NCI-H146 treated with DMSO at 0.1 percent for 48 hours (cell line): ENCODE results near the gene GGCX.
"Not testable (repeated sequence)": the region's sequence is repeated elsewhere in the genome, so short reads cannot be mapped to it uniquely, and the experiment has no call there.

Experiments
- DNase-seq: peaks from one replicate; lab custom pipeline; 2025; ENCODE audit not compliant: unreplicated experiment; lab: John Stamatoyannopoulos, UW

GGCX gene

DNA sequence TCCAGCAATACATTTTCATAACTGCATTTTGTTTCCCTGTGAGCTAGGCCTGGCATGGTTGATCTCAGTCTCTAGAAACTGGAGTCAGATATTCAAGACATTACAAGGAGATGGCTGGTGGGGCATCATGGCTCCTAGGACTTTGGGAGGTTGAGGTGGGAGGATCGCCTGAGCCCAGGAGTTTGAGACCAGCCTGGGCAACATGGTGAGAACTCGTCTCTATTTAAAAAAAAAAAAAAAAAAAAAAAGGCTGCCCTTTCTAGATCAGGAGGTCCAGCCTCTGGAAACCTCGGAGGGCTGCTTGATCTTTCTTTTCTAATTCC lies 15.7 kb upstream of the GGCX start:
- no peak for DNase-seq

DNA sequence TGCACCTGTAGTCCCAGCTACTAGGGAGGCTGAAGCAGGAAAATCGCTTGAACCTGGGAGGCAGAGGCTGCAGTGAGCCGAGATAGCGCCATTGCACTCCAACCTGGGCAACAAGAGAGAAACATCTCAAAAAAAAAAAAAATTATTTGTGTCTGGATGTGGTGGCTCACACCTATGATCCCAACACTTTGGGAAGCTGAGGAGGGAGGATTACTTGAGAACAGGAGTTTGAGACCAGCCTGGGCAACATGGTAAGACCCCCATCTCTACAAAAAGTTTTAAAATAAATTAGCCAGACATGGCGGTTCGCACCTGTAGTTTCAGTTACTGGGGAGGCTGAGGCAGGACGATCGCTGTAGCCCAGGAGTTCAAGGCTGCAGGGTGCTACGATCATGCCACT lies 14.4 kb upstream of the GGCX start:
- no peak for DNase-seq

DNA sequence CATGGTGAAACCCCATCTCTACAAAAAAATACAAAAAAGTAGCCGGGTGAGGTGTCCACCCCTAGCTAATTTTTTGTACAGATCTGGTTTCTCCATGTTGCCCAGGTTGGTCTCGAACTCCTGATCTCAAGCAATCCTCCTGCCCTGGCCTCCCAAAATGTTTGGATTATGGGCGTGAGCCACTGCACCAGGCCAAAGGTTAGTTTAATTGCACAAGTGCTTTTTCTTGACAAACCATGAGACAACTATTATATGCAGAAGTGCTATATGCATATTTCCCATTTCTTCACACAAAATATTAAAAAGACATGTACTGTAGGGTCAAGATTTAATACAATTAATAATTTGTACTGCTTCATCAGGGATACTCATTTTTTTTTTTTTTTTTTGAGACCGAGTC lies 5.0 kb upstream of the GGCX start:
- no peak for DNase-seq

GRCh38 chr2:85564144-85564563 lies 2.9 kb upstream of the GGCX start:
- DNase-seq, result no peak

DNA sequence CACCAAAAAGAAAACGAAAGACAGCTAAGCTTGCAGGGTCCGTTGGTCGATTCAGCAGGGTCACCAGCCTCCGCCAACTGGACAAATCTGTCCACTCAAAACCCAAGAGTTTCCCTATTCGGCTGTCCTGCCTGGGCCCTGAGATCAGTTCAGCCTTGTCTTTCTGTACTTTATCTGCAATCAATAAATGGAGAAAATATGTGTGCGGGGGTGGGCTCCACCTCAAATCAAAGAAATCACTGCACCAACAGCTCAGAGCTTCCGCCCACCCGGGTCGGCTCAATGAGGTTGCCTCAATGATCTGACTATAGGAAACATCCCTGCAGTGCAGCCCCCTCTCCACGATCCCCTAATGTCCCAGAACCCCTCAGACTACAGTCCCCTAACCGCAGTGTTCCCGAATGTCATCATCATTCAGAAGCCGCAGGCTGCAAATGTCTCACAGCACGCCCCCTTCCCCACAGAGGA lies 447 bp downstream of the GGCX start:
- DNase-seq, result no peak

- not testable (repeated sequence) for DNase-seq
These were observed 928 bp downstream of the GGCX start for GRCh38 chr2:85560403-85560726.

- DNase-seq, result no peak
These were observed 3.1 kb downstream of the GGCX start for GRCh38 chr2:85558160-85558559.

DNA sequence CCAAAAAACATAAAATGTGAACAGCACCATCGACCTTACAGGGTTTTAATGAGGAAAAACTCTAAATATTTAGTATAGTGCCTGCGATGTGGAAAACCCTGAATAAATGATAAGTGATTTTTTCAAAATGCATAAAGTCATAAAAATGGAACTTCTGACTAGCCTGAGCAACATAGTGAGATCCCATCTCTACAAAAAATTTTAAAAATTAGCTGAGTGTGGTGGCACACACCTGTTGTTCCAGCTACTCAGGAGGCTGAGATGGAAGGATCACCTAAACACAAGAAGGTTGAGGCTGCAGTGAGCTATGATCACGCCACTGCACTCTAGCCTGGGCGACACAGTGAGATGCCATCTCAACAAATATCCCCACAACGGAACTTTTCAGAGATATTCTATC lies 4.2 kb downstream of the GGCX start:
- DNase-seq, result no peak

- no peak for DNase-seq
These were observed 6.2 kb downstream of the GGCX start for GRCh38 chr2:85554980-85555612.

DNA sequence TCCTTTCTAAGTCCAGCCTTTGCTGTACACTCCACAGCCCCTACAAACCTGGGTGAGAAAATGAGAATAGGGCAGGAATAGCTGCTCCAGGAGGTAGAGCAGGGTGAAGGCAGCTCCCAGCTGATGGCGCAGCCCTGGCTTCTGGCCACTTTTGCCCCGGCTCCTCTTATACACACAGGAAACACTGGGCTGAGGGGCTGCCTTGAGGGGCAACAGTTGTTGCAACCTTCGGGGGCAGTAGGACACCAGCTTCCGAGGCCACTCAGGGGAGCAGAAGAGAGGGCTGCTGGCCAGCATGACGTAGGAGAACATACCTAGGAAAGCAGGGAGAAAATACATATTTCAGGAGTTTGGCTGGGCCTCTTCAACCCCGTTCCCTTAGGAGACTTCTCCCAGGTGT lies 8.1 kb downstream of the GGCX start:
- DNase-seq, result no peak

GRCh38 chr2:85551698-85552678 lies 9.3 kb downstream of the GGCX start:
- DNase-seq, result peak; percentile 59

DNA sequence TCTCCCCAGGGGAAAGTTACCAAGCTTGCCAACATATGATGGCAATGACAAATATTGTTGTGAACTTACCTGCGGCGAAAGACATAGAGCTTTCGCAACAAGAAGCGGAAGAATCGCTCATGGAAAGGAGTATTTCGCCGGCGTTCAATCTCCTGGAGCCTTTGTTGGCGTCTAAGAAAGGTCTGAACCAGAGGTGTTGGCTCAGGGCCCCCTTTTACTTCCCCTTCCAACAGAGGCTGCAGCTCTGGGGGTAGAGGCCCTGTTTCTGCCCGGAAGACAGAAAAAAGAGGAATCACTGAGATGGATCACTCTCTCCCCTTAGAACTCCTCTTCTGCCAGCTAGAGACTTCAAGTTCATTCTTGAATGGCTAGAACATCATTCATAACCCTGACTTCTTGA lies 10.8 kb downstream of the GGCX start:
- DNase-seq, result no peak

- no peak for DNase-seq
These were observed 11.5 kb downstream of the GGCX start for GRCh38 chr2:85549826-85550225.

DNA sequence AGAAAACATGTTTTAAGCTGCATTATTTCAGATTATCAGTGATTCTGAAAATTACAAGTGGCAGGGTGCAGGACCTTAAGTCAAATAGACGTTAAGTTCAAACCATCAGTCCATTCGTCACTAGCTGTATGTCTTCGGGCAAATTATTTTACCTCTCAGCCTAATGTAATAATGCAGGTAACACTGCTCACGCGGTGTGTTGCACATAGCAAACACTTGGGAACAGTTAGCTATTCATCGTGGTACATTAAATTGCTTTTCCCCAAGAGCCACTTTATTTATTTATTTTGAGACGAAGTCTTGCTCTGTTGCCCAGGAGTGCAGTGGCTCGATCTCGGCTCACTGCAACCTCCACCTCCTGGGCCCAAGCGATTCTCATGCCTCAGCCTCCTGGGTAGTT lies 12.2 kb downstream of the GGCX start:
- no peak for DNase-seq

GRCh38 chr2:85548608-85548900 lies 12.7 kb downstream of the GGCX start:
- no peak for DNase-seq

- no peak for DNase-seq
These were observed 13.3 kb downstream of the GGCX start for GRCh38 chr2:85547859-85548607.

DNA sequence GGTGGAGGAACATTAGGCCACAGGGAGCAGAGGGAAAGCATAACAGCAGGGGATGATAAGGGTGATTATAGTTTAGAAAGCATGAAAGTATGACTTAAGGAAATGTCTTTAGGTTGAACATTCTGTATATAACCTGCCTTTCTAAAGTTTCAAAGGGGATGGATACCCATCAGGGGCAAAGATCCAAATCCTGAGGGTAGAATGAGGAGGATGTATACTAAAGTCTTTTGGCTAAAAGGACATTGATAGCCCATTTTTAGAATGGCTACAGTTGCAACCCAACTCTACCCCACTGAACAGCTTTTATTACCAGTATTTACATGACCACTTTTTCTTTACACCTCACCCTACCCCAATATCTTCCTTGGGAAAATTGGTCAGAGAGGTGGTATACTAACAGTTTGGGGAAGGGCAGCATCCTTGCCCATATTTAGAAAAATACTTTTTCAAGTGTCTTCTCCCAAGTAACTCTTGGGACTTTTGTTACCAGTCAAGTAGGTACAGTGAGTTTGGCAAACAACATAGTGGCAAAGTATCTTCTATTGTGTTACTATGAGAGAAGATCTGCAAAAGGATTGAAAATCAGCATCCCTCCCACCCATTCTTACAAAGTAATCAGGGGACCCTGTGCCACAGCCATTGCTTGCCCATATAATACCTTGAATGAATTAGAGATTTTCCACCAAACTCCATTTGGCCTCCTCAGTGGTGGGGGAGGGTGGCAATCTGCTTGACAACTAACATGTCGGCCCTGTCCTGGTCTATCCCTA lies 14.0 kb downstream of the GGCX start:
- no peak for DNase-seq

DNA sequence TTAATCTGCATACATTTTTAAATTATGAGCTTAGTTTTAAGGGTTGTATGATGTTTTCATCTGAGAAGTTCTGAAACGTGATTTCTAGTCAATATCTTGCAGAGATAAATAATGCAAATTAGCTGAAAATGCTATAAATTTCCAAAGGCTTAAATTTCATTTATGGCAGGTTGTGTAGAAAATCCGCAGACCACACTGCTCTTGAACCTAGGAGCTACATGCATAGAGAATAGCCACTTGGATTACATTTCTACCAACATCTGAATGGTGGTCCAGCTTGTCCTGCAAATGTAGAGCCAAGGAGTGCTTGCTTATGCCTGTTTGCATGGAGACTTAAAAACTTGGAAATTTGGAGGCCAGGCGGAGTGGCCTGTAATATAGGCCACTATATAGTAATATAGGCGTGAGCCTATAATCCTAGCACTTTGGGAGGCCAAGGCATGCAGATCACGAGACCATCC lies 15.5 kb downstream of the GGCX start:
- DNase-seq, result no peak

DNA sequence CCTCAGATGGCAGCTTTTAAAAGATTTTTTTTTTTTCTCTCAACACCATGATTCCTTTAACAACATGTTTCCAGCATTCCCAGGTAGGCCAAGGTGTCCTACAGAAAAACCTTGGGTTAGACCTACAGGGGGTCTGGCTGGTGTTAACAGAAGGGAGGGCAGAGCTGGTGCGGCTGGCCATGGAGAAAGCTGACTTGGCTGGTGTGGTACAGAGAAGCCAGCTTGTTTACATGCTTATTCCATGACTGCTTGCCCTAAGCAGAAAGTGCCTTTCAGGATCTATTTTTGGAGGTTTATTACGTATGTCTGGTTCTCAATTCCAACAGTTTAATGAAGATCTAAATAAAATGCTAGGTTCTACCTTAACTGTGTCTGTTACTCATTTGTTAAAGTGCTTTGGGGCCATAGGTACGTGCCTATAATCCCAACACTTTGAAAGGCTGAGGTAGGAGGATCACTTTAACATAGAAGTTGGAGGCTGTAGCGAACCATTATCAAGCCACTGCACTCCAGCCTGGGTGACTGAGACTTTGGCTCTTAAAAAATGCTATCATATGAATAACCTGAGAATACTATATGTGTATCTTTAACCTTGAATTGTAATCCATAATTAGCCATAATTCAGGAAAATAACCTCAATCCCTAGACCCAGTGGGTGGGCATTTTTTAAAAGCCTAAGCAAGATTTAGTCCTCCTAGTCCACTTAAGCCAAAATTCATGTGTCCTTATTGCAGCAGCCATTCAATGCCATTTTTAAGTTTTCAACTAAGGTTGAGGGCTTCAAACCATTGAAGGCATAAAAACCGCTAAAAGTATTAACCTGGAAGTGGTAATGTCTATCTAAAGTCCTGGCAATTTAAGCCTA lies 16.1 kb downstream of the GGCX start:
- not testable (repeated sequence) for DNase-seq

DNA sequence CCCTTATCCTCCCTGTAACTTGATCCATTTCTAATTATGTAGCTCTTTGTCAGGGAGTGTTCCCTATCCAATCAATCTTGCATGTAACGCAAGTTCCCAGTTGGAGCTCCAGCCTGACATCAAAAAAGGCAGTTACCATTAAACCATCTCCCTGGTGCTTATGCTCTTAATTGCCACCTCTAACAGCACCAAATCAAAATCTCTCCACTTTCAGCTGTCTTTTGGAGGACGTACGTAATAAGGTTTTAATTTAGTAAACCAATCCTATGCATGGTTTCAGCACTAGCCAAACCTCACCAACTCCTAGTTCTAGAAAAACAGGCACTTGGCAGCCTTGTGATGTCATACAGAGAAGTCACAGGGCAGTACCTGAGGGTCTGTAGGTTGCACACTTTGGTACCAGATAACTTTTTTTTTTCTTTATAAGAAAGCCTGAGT lies 17.0 kb downstream of the GGCX start:
- DNase-seq, result peak; percentile 43
